Activated T-cell treated with anti-CD3 and anti-CD28 coated beads, Interleukin-2, amount 50 U/mL, for 48 hours (primary cell): Measurements from ENCODE around the gene HTRA2.
A peak's percentile ranks its signal among the peaks of the same experiment; 100 is the strongest.
"Not testable (repeated sequence)": the region's sequence is repeated elsewhere in the genome, so short reads cannot be mapped to it uniquely, and the experiment has no call there.

Experiments used
- DNase-seq, 2 experiments: peaks; one replicate each; pipeline ENCODE4 v3.0.0-alpha.2; 2020

Gene HTRA2

DNA sequence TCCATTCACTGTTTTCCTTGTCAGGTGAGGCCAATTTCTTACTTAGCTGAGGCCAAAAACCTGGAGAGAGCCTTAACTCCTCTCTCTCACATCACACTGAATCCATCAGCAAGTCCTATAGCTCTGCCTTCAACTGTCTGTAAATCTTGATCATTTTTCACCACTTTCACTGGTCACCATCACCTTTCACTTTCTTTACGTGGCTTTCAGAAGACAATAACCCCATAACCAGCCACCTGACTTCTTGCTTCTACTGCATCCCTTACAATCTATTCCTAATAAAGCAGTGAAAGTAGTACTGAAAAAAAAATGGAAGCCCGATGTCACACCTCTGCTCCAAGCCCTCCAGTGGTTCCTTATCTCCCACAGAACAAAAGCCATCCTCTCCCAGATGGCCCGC, 16.3 kb downstream of the HTRA2 start:
- no peak for DNase-seq

DNA sequence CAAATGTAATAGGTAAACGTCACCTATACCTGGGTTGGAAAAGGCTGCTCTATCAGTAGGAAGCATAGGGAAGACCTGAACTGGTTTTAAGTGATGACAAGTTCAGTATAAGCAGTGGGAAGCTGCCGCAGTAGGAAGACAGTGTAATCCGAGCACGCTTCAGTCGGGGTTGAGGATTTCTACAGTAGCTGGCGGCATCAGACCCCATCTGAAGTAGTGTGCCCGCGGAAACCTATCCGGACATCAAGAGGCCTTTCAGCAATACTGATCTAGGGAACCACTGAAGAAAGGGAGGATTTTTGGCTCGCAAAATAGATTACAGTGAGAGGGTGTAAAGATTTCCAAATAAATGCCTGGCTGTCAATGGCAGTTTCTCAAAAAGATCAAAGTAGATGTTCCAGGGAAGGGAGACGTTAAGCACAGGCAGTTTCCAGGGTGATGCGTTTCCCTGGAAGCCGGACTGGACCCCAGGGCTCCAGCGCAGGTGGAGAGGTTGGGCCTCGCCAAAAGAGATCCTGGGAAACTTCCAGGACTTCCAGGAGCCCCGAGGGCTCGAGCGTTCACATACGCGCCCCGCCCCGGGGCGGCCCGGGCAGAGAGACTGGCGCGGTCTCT, 18.7 kb downstream of the HTRA2 start:
- no peak for DNase-seq

DNA sequence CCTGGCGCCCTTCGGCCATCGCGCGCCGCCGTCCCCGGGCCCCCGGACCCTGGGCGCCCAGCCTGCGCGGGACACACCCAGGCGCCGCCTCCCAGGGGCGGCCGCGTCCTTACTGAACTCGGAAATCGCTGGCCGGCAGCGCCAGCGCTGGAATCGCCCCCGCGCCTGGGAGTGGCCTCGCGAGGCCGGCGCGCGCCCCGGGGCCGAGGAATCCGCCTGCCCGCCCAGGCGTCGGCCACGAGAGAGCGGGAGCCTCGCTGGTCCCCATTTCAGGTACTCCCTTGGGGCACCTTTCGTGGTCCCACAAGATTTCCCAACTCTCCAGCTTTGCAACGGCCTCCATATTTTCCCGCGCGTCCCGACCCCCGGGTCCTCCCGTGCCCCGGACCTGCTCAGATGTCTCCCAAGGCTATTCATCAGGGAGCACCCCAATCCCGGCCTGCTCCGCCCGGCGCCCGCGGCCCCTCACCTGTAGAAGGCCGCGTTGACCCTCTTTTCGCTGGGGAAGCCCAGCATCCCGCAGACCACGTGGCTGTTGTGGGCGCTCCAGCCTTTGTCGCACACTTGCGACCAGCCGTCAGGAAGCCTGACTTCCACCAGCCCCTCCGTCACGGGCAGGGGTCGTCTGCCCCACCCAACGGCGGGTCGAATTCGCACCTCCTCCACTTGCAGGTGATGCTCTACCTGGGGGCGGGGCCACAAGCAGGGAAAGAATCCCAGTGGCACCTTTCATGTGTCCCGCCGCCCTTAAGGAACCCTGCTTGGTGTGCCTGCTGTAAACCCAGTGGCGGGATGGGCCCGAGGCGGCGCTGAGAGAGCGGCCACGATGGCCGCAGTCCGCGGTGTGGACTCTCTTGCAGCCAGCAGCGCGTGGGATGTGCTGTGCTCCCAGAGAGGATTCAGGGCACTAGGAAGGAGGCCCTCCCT, 19.4 kb downstream of the HTRA2 start:
- DNase-seq = peak; percentile 41 to 54

DNA sequence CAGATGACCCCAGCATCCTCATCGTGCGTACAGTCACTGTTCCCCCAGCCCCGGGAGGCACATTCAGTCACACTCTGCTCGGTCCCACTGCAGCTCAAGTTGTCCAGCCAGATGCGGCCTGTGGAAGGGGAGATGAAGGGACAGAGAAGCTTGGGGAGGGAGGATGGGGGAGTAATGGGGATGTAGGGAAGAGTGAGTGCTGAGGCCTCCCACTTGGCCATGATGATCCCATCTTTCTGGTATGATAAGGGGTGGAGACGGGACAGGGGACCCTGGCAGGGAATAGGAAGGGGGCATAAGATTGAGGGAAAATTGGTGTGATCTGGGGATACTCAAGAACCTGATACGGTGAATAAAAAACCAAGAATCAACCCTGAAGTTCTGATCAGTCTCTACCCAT, 20.5 kb downstream of the HTRA2 start:
- DNase-seq = no peak

DNA sequence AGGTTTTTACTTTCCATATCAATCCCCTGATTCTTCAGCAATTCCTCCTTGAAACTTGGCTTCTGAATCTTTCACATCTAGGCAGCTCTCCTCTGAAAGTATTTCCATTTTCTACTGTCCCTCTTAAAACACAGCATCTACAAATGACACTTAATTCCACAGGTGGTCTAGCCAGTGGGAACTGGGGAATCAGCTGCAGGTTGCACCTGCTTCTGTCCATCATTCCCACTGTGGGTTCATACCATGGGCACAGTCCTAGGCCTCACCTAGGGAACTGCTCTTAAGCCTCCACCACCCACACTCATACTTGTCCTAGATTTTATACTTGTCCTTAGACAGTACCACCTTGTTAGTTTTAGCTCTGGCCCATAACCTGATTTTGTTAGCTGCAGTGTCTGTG, 21.8 kb downstream of the HTRA2 start:
- no peak for DNase-seq

DNA sequence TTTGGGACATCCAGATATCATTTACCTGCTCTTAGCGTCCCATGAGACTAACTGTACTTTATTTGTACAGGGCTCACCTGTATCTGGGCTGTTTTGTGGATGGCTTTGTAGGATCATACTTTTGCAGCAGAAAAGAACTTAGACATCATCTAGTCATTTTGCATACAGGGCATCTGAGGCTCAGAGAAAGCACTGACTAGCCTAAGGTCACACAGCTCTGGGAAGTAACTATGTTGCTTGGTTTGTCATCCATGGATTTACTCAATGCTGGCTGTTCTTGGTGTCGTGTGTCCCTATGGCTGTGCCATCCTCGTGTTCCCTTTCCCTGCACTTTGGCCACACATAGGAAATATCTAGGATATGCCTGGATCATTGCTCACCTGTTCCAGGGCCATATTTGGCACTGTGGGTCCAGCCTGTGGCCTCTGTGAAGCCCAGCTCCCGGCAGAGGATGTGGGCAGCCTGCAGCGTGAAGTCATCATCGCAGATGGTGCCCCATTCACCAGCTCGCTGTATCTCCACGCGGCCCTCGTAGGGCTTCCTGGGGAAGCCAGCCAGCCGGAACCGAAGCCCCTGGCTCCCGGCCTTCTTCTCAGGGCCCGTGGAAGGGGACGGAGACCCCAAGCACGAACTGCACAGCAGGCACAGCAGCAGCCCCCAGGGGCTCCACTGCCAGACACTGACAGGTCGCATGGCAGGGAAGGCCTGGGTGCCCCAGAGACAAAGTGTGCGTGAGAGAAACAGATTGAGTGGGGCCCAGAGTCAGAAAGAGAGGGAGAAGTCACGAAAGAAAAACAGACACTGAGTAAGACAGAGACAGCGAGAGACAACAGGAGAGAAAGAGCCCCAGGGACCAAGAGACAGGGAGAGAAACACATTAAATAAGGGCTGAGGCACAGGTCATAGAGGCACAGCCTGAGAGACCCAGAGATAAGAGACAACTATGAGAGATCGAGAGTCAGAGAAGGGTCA, 22.5 kb downstream of the HTRA2 start:
- no peak for DNase-seq

DNA sequence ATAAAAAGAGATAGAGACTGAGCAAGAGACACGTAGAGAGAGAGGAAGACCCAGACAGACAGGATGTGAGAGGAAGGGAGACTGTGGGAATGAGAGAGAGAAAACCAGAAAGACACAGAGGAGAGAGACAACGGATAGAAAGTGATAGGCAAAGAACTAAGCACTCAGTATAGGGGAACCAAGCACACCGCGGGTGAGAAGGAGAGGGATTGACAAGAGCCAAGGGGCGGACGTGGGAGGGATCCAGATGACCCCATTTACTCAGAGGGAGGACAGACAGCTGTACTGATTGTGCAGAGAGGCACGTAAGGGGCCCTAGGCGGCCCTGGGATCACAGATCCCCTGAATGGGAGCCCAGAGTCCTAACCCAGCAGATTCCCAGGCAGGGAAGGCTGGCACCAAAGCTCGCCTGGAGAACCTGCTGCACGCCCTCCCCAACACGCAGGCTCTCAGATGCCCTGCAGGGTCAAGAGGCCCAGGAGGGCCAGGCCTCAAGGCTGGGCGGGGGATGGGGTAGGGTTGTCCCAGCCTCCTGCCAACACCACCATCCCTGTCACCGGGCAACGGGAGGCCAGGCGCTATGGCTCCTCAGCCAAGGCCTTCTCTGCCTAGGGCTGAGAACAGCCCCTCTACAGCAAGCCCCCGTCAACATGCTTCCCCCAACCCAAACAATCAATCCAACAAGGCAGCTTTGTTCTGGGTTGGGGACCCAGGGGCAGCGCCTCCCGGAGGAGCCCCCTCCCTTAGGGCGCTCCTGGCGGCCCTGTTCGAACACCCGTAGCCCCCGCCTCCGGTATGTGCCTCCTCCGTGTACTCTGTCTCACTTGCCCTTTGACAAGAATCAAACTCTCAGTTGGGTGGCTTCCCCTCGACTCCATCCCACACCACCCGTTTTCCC, 23.4 kb downstream of the HTRA2 start:
- no peak for DNase-seq

DNA sequence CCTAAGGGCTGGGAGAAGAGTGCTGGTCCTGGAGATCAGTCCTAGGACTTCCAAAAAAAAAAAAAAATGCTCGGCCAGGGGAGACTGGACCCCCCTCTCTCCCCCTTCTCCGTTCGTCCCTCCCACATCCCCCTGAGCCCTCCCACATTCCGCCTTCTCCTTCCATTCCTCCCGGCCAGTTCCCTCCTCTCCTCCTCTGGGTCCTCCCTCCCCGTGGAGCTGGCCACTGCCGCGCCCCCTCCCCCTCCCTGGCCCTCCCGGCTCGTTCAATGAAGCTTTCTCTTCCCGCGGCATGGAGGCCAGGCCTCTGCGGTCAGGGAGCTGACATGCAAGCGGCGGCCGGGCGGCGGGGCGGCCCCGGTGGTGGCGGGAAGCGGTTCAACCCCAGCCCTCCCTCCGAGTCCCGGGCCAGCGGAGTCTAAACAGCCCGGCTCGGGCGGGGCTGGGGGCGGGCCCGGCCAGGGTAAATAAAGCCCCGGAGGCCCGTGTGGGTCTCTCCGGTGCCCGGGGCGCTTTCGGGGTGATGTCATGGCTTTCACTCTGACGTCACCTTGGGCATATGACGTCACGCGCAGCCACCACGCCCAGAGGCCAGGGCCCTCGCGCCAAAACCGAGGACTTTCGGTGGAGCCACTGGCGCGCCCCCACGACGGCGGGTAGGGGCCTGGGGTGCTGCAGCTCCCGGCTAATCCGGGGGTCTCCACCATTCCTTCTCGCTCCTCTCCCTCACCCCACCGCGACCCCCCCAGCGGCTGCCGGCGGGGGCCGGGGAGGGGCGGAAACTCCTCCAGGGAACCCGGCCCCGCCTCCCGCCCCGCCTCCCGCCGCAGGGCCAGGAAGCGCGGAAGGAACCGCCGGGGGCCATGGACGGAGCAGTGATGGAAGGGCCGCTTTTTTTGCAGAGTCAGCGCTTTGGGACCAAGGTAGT, 24.4 kb downstream of the HTRA2 start, which contains the start of the genes DOK1 and LOXL3:
TSS of gene DOK1 (plus strand) at position 829 of the 928 bp plus-strand sequence. CDS start at position 864, 35 bp downstream.
TSS of gene LOXL3 (minus strand) at position 51 of the 928 bp plus-strand sequence. CDS start 1,308 bp downstream, outside the sequence.
- peak; percentile 90 to 91 for DNase-seq

DNA sequence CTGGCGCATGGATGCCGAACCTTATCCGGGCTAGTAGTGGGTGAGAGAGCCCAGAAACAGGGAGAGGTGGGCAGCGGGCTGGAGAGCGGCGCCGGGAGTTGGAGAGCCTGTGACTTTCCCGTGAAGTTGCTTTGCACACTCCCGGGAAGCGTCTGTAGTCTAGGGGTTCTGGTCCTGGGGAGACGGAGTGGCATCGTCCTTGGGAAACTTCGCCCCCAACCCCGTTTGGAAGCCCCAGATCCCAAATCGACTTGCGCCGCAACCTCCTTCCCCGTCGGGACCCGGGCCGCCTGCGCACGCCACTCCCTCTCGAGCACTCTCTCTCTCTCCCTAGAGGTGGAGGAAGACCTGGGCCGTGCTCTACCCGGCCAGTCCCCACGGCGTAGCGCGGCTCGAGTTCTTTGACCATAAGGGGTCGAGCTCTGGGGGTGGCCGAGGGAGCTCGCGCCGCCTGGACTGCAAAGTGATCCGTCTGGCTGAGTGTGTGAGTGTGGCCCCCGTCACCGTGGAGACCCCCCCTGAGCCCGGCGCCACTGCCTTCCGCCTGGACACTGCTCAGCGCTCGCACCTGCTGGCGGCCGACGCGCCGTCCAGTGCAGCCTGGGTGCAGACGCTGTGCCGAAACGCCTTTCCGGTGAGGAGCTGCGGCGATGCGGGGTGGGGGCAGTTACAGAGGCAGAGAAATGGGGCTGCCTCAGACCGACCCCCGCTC, 25.2 kb downstream of the HTRA2 start:
- peak in 1 of 2 experiments; percentile 67 for DNase-seq

DNA sequence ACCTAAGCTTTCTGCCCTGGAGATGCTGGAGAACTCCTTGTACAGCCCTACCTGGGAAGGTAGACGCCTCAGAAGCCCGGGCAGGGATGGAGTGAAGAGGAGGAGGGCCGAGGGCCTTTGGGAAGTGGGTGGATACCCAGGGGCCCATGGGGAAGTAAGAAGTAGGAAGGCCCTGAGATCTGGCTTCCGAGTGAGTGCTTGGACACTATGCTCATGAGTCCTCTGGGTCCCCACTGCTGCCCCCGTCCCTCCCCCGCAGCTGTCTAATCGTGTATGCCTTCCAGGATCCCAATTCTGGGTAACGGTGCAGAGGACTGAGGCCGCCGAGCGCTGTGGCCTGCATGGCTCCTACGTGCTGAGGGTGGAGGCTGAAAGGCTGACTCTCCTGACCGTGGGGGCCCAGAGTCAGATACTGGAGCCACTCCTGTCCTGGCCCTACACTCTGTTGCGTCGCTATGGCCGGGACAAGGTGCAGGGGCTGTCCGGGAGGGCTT, 25.9 kb downstream of the HTRA2 start:
- DNase-seq = no peak

DNA sequence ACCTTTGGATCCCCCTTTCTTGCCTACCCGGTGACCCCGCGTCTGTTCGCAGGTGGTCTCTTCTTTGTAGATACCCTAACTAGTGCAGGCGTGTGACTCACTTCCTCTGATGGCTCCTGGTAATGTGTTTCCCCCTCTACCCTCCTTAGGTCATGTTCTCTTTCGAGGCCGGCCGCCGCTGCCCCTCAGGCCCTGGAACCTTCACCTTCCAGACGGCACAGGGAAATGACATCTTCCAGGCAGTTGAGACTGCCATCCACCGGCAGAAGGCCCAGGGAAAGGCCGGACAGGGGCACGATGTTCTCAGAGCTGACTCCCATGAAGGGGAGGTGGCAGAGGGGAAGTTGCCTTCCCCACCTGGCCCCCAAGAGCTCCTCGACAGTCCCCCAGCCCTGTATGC, 26.4 kb downstream of the HTRA2 start:
- no peak for DNase-seq

DNA sequence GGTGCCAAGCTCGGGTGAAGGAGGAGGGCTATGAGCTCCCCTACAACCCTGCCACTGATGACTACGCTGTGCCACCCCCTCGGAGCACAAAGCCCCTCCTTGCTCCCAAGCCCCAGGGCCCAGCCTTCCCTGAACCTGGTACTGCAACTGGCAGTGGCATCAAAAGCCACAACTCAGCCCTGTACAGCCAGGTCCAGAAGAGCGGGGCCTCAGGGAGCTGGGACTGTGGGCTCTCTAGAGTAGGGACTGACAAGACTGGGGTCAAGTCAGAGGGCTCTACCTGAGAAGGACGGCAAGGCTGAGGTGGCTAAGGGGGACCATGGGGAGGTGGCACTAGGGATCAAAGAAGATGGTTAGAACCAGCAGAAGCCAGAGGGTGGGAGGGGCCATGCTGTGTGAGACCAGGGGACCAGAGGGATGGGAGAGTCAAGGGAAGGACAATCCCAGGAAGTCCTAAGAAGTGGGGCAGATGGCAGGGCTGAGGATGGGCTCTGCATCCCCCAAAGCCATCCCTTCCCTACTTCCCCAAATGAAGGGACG, 27.2 kb downstream of the HTRA2 start:
- no peak for DNase-seq

DNA sequence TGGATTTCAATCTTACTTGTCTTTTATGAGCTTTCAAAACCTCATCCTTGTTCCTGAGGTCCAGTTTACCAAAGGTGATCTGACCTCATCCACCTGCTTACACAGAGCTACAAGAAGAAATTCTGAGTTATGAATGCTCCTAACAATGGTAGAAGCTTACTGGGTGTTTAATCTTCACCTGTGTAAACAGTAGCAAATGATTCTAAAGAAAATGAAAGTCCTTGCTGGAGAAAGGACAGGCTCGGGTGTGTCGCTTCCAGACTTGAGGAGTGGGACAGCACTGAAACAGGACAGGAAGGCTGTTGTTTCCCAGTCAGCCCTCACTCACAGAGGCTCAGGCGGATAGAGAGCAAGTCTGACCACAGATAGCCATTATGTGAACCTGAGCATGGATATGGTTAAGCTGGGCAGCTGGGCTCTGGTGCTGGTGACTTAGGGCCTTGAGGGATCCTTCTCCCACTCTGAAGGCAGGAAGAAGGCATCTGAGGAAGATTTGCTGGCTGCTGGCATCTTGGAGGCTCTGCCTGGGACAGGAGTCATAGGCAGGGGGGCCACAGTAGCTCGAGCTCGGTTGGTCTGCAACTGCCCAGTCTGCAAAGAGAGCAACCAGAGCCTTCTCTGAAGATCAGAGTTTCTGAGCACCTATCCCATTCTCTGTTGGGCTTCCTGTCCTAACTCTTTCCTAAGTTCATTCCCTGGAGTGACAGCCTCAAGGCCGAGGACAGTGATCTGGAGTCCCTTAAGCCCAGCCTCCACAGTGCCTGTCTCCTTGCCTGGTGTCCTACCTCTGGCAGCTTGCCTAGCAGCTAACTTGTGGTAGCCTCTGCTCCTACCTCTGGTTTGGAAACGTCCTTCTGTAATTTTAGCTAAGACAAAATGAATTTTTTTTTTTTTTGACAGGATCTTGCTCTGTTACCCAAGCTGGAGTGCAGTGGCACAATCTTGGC, 28.8 kb downstream of the HTRA2 start:
- DNase-seq = no peak

DNA sequence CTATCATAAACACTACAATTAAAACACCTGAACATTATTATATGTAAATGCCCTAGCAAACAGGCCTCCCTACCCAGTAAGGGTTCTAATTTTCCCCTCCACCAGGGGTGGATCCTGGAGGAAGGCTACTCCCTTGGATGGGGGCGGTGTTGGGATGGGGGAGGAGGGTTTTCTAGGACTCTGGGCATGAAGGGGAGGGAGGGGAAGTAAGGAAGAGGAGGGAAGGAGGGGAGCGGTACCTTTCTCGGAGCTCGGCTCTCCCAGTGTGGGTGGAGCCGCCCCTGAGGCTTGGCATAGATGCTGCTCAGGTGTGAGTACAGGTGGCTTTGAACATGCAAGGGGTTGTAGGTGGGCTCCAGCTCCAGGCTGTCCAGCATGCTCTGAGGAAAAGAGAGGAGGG, 30.2 kb downstream of the HTRA2 start:
- no peak for DNase-seq

DNA sequence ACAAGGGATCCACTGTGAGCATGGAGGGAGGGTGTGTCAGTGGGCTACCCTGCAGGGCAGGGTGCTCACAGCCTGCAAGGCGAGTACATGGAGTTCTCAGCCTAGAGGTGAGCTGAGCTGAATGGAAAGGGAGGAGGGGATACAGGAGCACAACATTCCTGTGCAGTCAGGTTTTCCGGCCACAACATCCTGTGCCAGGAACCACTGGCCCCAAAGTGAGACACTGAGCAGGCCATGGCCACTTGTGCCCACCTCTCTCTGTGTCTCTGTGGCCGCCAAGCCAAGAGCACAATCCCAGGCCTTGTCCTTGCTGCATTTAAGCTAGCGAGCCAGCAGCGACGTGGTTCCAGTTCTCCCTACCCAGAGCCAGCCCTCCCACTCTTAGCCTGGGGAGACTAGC, 30.9 kb downstream of the HTRA2 start:
- no peak for DNase-seq

DNA sequence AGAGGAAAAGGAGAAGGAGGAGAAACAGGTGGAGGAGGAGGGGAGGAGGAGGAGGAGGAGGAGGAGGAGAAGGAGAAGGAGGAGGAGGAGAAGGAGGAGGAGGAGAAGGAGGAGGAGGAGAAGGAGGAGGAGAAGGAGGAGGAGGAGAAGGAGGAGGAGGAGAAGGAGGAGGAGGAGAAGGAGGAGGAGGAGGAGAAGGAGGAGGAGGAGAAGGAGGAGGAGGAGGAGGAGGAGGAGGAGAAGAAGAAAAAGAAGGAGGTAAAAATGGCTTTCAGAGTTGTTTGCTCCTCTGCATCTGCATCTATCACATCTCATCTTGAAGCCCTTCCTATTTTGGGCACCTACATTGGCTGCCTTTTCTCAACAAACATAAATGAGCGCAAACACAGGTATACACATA, 31.3 kb downstream of the HTRA2 start:
- DNase-seq = not testable (repeated sequence)

DNA sequence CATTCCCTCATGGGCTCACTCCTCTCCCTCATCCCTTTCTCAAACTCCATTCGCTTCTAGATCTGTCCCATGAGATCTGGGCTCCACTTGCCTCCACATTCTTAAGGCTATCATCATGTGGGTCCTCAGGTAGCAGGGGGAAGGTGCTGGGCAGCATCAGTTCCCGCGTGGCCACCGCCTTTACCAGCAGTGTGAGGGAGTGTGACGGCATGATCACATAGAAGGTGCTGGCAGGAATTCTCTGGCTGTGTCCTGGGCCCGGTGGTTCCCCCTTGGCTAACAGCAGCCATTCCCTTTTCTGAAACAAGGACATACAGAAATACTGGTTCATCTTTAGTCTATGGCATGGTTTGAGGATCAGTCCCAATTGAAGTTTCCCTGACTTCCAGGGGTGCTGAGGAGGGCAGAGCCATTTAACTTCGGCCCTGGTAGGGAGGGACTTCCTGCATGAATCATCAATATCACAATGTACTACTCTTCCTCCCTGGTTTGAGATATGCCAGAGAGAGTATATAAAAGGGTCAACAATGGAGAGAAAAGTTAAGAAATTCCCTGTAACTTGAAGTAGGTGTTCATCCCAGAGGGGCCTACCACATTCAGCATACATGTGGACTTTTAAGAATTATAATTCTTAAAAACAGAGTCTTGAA, 32.5 kb downstream of the HTRA2 start:
- DNase-seq = no peak

DNA sequence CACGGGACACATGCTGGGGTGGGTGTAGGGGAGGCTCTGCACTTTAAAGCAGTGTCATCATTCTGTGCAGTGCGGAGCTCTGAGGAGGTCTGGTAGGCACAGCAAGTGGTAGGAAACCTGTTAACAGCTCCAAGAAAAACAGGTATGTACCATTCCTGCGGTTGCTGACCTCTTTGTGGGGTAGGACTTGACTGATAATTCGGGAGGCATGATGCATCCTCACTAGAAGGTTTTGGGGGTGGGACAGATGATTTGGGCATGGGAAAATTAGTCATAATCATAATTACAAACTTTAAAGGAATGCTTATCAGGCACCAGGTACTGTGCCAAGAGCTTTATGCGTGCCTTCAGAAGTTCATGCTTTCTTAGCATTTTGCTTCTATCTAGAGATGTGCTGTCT, 34.5 kb downstream of the HTRA2 start:
- DNase-seq = no peak
